CD1c-positive myeloid dendritic cell (primary cell): ENCODE data around the gene ATP6V1C2.

Experiments used
- DNase-seq: peaks from one replicate; pipeline ENCODE4 v3.0.0-alpha.2; 2016; ENCODE audit errors: extremely low spot score

The ATP6V1C2 gene

GRCh38 chr2:10834068-10834655 is 112.7 kb downstream of the ATP6V1C2 start:
- DNase-seq: no peak
